ACC112 (cell line): ENCODE results near the gene CBX2.

ENCODE experiments used
- H2AFZ ChIP-seq: fragments of 200-600 bp; sonication (generic); one replicate; pipeline ENCODE4 v1.6.0; 2017; ENCODE audit warnings: antibody characterized with exemption, low read length; ENCODE audit not compliant: unreplicated experiment
- H3K27ac ChIP-seq: fragments of 200-600 bp; sonication (generic); 2 replicates; pipeline ENCODE4 v1.5.1; 2014; ENCODE audit warnings: low read depth, mild to moderate bottlenecking, antibody characterized with exemption, low read length, moderate library complexity
- H3K27me3 ChIP-seq: fragments of 200-600 bp; sonication (generic); 2 replicates; pipeline ENCODE4 v1.6.1; 2014; ENCODE audit warnings: mild to moderate bottlenecking, antibody characterized with exemption, low read length, moderate library complexity, mixed read lengths; ENCODE audit not compliant: insufficient read depth
- H3K36me3 ChIP-seq: fragments of 200-600 bp; sonication (generic); 2 replicates; pipeline ENCODE4 v1.6.1; 2016; ENCODE audit warnings: mild to moderate bottlenecking, antibody characterized with exemption, low read length, moderate library complexity, mixed read lengths; ENCODE audit not compliant: insufficient read depth
- H3K4me1 ChIP-seq: fragments of 200-600 bp; sonication (generic); one replicate; pipeline ENCODE4 v1.6.1; 2016; ENCODE audit warnings: low read length, mixed read lengths; ENCODE audit not compliant: insufficient read depth, unreplicated experiment, control insufficient read depth
- H3K4me3 ChIP-seq: fragments of 200-600 bp; sonication (generic); 2 replicates; pipeline ENCODE4 v1.5.1; 2014; ENCODE audit warnings: mild to moderate bottlenecking, low read depth, low read length
- H3K79me2 ChIP-seq: fragments of 200-600 bp; sonication (generic); one replicate; pipeline ENCODE4 v1.6.0; 2016; ENCODE audit warnings: low read length; ENCODE audit not compliant: control insufficient read depth, unreplicated experiment, insufficient read depth

The CBX2 gene

GRCh38 chr17:79774561-79774975, 3.4 kb upstream of the CBX2 start:
- H3K4me3 ChIP-seq: no peak overlapping the region
- no peak overlapping the region for H3K27ac ChIP-seq
- no peak overlapping the region for H2AFZ ChIP-seq
- no peaks in the 10 kb centered on the region for H3K4me1 ChIP-seq
- no peaks in the 10 kb centered on the region for H3K79me2 ChIP-seq
- H3K27me3 ChIP-seq: peaks cover 59% of the 10 kb centered on the region
- no peaks in the 10 kb centered on the region for H3K36me3 ChIP-seq

- Histone ChIP-seq H3K4me1 (no peaks in the 10 kb centered on the region), H2AFZ (no peak overlapping the region), H3K36me3 (no peaks in the 10 kb centered on the region), H3K27ac (no peak overlapping the region), H3K79me2 (no peaks in the 10 kb centered on the region), H3K27me3 (peaks cover 59% of the 10 kb centered on the region), H3K4me3 (no peak overlapping the region)
Measured at GRCh38 chr17:79775632-79776031, 2.3 kb upstream of the CBX2 start.

DNA sequence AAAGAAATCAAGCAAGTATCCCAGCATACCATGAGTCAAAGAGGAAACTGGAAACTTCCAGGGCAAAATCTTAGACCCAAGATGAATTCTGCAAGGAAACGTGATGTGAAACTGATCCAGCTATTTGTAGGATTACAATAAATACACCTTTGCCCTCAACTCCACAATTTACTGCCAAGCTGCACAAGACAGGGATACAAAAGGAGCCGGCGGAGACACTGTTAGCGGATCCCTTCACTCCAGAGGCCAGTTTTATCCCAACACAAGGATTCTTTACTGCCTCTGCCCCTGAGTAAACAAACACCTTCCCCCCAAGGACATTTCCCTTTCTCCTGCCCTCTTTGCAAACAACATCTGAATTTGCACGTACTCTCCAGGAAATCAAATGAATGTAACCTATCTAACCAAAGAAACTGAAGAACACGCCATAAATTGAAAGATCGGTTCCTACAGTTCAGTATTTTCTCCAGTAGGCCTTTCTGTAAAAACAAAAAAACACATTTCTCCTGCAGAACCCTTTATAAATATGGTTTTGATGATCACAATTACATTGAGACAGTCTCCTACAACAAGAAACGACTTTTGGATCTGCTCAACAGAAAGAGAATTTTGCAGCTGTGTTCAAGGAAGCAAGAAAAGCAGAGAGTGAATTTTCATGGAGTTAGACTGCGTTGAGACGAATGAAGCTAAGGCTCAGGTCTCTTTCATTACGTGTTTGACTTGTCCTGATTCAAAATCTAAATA, 1.4 kb upstream of the CBX2 start:
- Histone ChIP-seq H3K79me2 (no peaks in the 10 kb centered on the region), H3K4me3 (no peak overlapping the region), H3K4me1 (no peaks in the 10 kb centered on the region), H3K27me3 (peaks cover 59% of the 10 kb centered on the region), H3K36me3 (no peaks in the 10 kb centered on the region), H2AFZ (no peak overlapping the region), H3K27ac (no peak overlapping the region)

- no peak overlapping the region for H3K27ac ChIP-seq
- no peaks in the 10 kb centered on the region for H3K4me1 ChIP-seq
- peaks cover 55% of the 10 kb centered on the region for H3K27me3 ChIP-seq
- H3K79me2 ChIP-seq: no peaks in the 10 kb centered on the region
- H3K36me3 ChIP-seq: no peaks in the 10 kb centered on the region
- peak overlapping the region; percentile 75 for H3K4me3 ChIP-seq
- no peak overlapping the region for H2AFZ ChIP-seq
Measured at GRCh38 chr17:79777120-79777893, 641 bp upstream of the CBX2 start.

- Histone ChIP-seq H3K4me1 (no peaks in the 10 kb centered on the region), H3K4me3 (peak overlapping the region; percentile 80), H3K36me3 (no peaks in the 10 kb centered on the region), H3K27me3 (peaks cover 45% of the 10 kb centered on the region), H3K27ac (no peak overlapping the region), H3K79me2 (no peaks in the 10 kb centered on the region), H2AFZ (peak overlapping the region; percentile 76)
Measured at GRCh38 chr17:79778504-79779083, 646 bp downstream of the CBX2 start.

- H2AFZ ChIP-seq: no peak overlapping the region
- peaks cover 40% of the 10 kb centered on the region for H3K27me3 ChIP-seq
- peak overlapping the region; percentile 80 for H3K4me3 ChIP-seq
- H3K36me3 ChIP-seq: no peaks in the 10 kb centered on the region
- no peaks in the 10 kb centered on the region for H3K4me1 ChIP-seq
- no peaks in the 10 kb centered on the region for H3K79me2 ChIP-seq
- H3K27ac ChIP-seq: no peak overlapping the region
Measured at GRCh38 chr17:79779084-79779529, 1.2 kb downstream of the CBX2 start.

DNA sequence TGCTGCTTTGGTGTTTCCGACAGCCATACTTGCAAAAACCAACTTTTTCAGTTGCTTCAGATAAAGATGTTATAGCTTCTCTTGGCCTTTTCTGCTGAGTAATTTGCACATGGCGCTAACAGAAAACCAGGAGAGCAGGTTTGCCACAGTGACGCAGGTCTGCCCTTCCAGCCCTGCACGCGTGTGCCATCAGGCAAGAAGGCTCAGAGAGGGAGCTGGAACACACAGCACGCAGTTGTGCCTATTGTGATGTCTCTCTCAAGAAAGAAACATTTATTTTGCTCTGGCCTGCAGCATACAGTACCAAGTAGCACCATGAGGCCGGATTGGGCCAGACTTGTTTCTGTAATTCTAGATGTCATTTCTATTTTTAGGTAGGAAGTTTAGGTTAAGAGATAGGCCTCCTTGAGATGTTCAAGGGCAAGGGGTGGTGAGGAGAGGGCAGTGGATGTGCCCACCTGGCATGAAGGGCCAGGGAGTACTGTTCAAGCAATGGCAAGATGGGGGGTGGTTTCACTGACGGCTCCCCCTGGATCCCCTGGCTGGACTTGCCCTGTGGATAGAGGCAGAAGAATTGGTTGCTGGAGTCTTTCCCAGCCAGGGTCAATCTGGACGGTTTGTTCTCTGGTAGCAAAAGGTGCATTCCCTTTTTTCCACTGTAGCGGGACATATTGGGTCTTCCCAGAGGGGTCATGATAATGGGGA, 1.9 kb downstream of the CBX2 start:
- no peaks in the 10 kb centered on the region for H3K4me1 ChIP-seq
- no peak overlapping the region for H3K27ac ChIP-seq
- H3K4me3 ChIP-seq: no peak overlapping the region
- H2AFZ ChIP-seq: no peak overlapping the region
- H3K79me2 ChIP-seq: no peaks in the 10 kb centered on the region
- H3K27me3 ChIP-seq: peaks cover 33% of the 10 kb centered on the region
- no peaks in the 10 kb centered on the region for H3K36me3 ChIP-seq

DNA sequence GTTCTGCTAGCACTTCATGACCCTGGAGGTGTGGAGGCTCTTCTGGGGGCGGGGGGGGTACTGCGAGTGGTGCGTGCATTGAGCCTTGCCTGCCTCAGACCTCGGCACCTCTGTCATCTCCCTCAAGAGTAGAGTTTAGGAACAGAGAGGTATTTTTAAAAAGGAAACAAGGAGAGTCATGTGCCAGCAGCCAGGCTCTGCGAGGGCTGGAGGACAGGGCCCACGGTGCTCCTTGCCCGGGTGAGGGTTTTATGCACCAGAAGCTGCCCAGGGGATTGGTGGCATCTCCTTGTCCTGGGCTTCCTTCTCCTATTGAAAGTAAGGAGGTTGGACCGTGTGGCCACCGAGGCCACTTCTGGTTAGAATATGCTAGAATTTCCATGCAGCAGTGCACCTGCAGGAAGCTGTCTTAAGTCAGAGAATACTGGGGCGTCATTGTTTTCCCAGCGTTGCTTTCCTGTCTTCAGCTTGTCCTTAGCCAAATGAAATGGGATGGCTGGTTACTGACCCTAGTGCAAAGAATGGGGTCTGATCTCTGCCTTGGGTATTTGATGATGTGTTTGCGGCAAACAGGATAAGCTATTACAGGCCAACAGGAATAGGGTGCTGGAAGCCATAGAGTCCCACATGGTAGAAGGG, 3.2 kb downstream of the CBX2 start:
- Histone ChIP-seq H3K27me3 (peaks cover 20% of the 10 kb centered on the region), H3K36me3 (no peaks in the 10 kb centered on the region), H3K79me2 (no peaks in the 10 kb centered on the region), H3K27ac (no peak overlapping the region), H3K4me3 (no peak overlapping the region), H3K4me1 (no peaks in the 10 kb centered on the region), H2AFZ (no peak overlapping the region)

DNA sequence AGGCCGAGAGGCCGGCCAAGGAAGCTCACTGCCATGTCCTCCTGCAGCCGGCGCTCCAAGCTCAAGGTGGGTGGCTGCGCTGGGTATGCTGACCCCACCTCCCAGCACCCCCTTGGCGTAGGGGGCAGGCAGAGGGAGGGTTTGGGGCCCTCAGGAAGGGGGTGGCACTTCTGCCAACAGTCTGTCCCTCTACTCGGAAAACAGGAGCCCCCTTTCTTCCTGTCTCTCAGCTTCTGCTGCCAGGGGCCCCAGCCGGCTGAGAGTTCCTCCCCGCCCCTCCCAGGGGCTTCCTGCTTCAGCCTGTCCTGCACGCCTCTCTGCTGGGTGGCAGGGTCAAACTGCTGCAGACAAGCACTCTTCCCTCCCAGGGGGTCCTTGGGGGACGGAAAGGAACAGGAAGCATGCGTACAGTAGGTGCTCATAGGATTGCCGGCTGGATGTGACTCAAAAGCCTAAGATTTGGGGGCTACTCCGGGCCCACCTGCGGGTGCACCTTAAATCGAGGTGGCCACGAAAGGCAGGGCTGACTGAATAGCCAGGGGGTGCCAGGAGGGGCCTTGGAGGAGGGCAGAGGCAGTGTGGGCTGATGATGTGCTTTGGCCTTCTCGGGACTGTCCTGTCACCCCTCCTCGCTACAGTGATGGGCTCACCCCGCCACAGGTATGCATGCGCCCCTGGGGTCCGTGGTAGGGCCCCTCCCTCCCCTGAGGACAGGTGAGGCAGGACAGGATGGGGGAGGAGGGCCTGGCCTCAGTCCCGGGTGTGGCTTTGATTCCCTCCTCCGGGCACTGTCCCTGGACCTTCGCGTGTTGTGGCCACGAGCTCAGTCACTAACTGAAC, 4.0 kb downstream of the CBX2 start:
- Histone ChIP-seq H3K36me3 (no peaks in the 10 kb centered on the region), H3K79me2 (no peaks in the 10 kb centered on the region), H3K4me1 (no peaks in the 10 kb centered on the region), H3K27me3 (peaks cover 12% of the 10 kb centered on the region), H3K4me3 (no peak overlapping the region), H3K27ac (no peak overlapping the region), H2AFZ (no peak overlapping the region)
